Measurements from ENCODE around the gene SH2D4B. TPM values are rescaled to one million over a fixed set of nuclear protein-coding genes. Genes with fewer than 3 reads are reported as not detected.

Gene SH2D4B
- total RNA-seq, 1 experiment from 2014 or later, result 0.10 TPM

DNA sequence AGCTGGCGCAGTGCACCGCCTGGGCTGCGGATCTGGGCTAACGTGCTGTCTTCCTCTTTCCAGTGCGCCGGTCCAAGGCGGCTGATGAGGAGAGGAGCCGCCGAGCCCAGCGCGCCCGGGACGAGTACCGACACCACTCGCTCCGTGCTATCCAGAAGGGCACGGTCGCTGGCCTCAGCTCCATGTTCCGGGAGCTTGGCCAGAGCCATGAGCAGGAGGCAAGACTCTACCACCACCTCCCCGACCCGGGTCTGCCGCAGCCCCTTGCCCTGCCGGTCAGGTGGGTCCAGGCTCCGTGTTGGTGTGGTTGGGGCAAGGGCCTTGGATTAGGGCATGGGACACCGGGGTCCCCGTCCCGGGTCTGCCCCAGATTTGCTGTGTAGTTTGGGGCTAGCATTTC, 65.8 kb downstream of the SH2D4B start:
- ChIA-PET CTCF (no interaction called here), POLR2A (no interaction called here)
- ATAC-seq (no peak), DNase-seq (ENCODE audit: low read depth, low spot score) (no peak)
- Histone ChIP-seq H3K36me3 (ENCODE audit: control insufficient read depth, insufficient read depth, low read length) (no peaks in the 10 kb centered on the region), H3K4me3 (ENCODE audit: low read depth in 2 of 2, low read length in 2 of 2) (no peak overlapping the region), H3K27ac (ENCODE audit: low read length) (no peak overlapping the region), H3K9me3 (ENCODE audit: control insufficient read depth, insufficient read depth, low read depth, low read length) (no peaks in the 10 kb centered on the region), H3K4me1 (ENCODE audit: control insufficient read depth, insufficient read depth, low read length) (no peaks in the 10 kb centered on the region), H3K27me3 (ENCODE audit: control insufficient read depth, insufficient read depth, low read length) (no peaks in the 10 kb centered on the region)
- TF ChIP-seq TCF7L2 (IDR thresholded peaks at IDR 0.05; ENCODE audit: low read depth, low read length), result no peak
- no peak for TF ChIP-seq SIN3A (IDR thresholded peaks at IDR 0.05; ENCODE audit: borderline replicate concordance, insufficient read depth, low read depth, low read length)
- TF ChIP-seq, protein P1, sequence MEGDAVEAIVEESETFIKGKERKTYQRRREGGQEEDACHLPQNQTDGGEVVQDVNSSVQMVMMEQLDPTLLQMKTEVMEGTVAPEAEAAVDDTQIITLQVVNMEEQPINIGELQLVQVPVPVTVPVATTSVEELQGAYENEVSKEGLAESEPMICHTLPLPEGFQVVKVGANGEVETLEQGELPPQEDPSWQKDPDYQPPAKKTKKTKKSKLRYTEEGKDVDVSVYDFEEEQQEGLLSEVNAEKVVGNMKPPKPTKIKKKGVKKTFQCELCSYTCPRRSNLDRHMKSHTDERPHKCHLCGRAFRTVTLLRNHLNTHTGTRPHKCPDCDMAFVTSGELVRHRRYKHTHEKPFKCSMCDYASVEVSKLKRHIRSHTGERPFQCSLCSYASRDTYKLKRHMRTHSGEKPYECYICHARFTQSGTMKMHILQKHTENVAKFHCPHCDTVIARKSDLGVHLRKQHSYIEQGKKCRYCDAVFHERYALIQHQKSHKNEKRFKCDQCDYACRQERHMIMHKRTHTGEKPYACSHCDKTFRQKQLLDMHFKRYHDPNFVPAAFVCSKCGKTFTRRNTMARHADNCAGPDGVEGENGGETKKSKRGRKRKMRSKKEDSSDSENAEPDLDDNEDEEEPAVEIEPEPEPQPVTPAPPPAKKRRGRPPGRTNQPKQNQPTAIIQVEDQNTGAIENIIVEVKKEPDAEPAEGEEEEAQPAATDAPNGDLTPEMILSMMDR (IDR thresholded peaks at IDR 0.05), result no peak
- TF ChIP-seq, protein P2, sequence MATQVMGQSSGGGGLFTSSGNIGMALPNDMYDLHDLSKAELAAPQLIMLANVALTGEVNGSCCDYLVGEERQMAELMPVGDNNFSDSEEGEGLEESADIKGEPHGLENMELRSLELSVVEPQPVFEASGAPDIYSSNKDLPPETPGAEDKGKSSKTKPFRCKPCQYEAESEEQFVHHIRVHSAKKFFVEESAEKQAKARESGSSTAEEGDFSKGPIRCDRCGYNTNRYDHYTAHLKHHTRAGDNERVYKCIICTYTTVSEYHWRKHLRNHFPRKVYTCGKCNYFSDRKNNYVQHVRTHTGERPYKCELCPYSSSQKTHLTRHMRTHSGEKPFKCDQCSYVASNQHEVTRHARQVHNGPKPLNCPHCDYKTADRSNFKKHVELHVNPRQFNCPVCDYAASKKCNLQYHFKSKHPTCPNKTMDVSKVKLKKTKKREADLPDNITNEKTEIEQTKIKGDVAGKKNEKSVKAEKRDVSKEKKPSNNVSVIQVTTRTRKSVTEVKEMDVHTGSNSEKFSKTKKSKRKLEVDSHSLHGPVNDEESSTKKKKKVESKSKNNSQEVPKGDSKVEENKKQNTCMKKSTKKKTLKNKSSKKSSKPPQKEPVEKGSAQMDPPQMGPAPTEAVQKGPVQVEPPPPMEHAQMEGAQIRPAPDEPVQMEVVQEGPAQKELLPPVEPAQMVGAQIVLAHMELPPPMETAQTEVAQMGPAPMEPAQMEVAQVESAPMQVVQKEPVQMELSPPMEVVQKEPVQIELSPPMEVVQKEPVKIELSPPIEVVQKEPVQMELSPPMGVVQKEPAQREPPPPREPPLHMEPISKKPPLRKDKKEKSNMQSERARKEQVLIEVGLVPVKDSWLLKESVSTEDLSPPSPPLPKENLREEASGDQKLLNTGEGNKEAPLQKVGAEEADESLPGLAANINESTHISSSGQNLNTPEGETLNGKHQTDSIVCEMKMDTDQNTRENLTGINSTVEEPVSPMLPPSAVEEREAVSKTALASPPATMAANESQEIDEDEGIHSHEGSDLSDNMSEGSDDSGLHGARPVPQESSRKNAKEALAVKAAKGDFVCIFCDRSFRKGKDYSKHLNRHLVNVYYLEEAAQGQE (IDR thresholded peaks at IDR 0.05; ENCODE audit: insufficient read depth in 1 of 2, low read depth in 2 of 2, low read length in 1 of 2), result no peak
- no peak for TF ChIP-seq POLR2AphosphoS5 (IDR thresholded peaks at IDR 0.05; ENCODE audit: low read depth, low read length)
- in situ Hi-C loops (cut with HindIII; ENCODE audit: low pct_unique_long_range_greater_than_20kb, low sequenced_read_pairs) (no loop called here), intact Hi-C loops (cut with micrococcal nuclease; ENCODE audit: unreplicated experiment) (no loop called here)
- BruUV-seq (replicated peaks), result no TSS peak

- peaks cover 9% of the 10 kb centered on the region for H3K27me3 ChIP-seq (ENCODE audit: control insufficient read depth, insufficient read depth, low read length)
- H3K27ac ChIP-seq (ENCODE audit: low read length), result no peak overlapping the region
- H3K36me3 ChIP-seq (ENCODE audit: control insufficient read depth, insufficient read depth, low read length), result no peaks in the 10 kb centered on the region
- ChIA-PET POLR2A (no interaction called here), CTCF (no interaction called here)
- no peaks in the 10 kb centered on the region for H3K9me3 ChIP-seq (ENCODE audit: control insufficient read depth, insufficient read depth, low read depth, low read length)
- ATAC-seq, result no peak
- no peak for DNase-seq (ENCODE audit: low read depth, low spot score)
- intact Hi-C loops (cut with micrococcal nuclease; ENCODE audit: unreplicated experiment), result no loop called here
- BruUV-seq (replicated peaks), result no TSS peak
- no peaks in the 10 kb centered on the region for H3K4me1 ChIP-seq (ENCODE audit: control insufficient read depth, insufficient read depth, low read length)
- TF ChIP-seq, protein P1 (IDR thresholded peaks at IDR 0.05), result no peak
- TF ChIP-seq TCF7L2 (IDR thresholded peaks at IDR 0.05; ENCODE audit: low read depth, low read length) (no peak), POLR2AphosphoS5 (IDR thresholded peaks at IDR 0.05; ENCODE audit: low read depth, low read length) (no peak), SIN3A (IDR thresholded peaks at IDR 0.05; ENCODE audit: borderline replicate concordance, insufficient read depth, low read depth, low read length) (no peak)
- TF ChIP-seq, protein P2 (IDR thresholded peaks at IDR 0.05; ENCODE audit: insufficient read depth in 1 of 2, low read depth in 2 of 2, low read length in 1 of 2), result no peak
- in situ Hi-C loops (cut with HindIII; ENCODE audit: low pct_unique_long_range_greater_than_20kb, low sequenced_read_pairs), result no loop called here
- no peak overlapping the region for H3K4me3 ChIP-seq (ENCODE audit: low read depth in 2 of 2, low read length in 2 of 2)
Measured at GRCh38 chr10:80608706-80609105, 71.0 kb downstream of the SH2D4B start.
